A549 (cell line): ENCODE results near the gene IMPG2.

Experiments
- BHLHE40 ChIP-seq: IDR thresholded peaks from 2 replicates; pipeline ENCODE4 v1.6.1; 2012; ENCODE audit warnings: low read depth, low read length, inconsistent platforms
- CBX8 ChIP-seq: fragments of 200-600 bp; sonication (generic); IDR thresholded peaks from 2 replicates; pipeline ENCODE4 v1.6.1; 2016
- CTCF ChIP-seq: fragments of >200 bp; sonication (Bioruptor Twin); formaldehyde crosslinking; IDR thresholded peaks from 3 replicates; pipeline ENCODE4 v1.5.1; 2016
- EP300 ChIP-seq, 2 experiments: fragments of >200 bp; sonication (Bioruptor Twin); formaldehyde crosslinking; IDR thresholded peaks; 2 replicates in 1 of 2; 3 replicates in 1 of 2; pipeline ENCODE4 v1.6.1; 2016 to 2017
- HDAC2 ChIP-seq: fragments of 200-600 bp; sonication (generic); IDR thresholded peaks from 2 replicates; pipeline ENCODE4 v1.6.1; 2016
- MAX ChIP-seq: IDR thresholded peaks from 2 replicates; pipeline ENCODE4 v1.6.1; 2012
- POLR2A ChIP-seq: IDR thresholded peaks from 2 replicates; pipeline ENCODE4 v1.6.1; 2012; ENCODE audit warnings: mild to moderate bottlenecking, low read length
- RFX5 ChIP-seq: fragments of 450-650 bp; IDR thresholded peaks from 2 replicates; pipeline ENCODE4 v1.7.1; 2014; ENCODE audit warnings: antibody characterized with exemption, mild to moderate bottlenecking, moderate library complexity

- no peak for TF ChIP-seq POLR2A
- TF ChIP-seq CTCF, result no peak
- TF ChIP-seq HDAC2, result no peak
- TF ChIP-seq MAX, result no peak
- TF ChIP-seq CBX8, result no peak
- no peak for TF ChIP-seq BHLHE40
- no peak for TF ChIP-seq RFX5
- TF ChIP-seq EP300 (IDR thresholded peaks at IDR 0.05), result no peak
These were observed 137.6 kb downstream of the IMPG2 start for GRCh38 chr3:101182734-101183133.
